K562 (cell line): ENCODE measurements around the gene PRRT1. TPM values are rescaled to one million over a fixed set of nuclear protein-coding genes. Genes with fewer than 3 reads are reported as not detected.
A peak's percentile ranks its signal among the peaks of the same experiment; 100 is the strongest.

ENCODE experiments used
- ATF3 ChIP-seq, 2 experiments: fragments of 450-650 bp in 1 of 2; sonication (generic) in 1 of 2; formaldehyde crosslinking in 1 of 2; IDR thresholded peaks in 1 of 2; conservative IDR thresholded peaks in 1 of 2; 2 replicates each; pipeline versions ENCODE4 v1.6.1 to v1.8.1; 2016 to 2023; ENCODE audit warnings: mild to moderate bottlenecking in 2 of 2, moderate library complexity in 2 of 2, inconsistent platforms in 1 of 2, missing genetic modification reagents in 1 of 2
- ELF2 ChIP-seq: fragments of 250-450 bp; sonication (Bioruptor Pico); IDR thresholded peaks from 2 replicates; pipeline ENCODE4 v1.5.0; 2021; ENCODE audit warnings: mild to moderate bottlenecking
- ERF ChIP-seq: fragments of 450-650 bp; formaldehyde crosslinking; IDR thresholded peaks from 2 replicates; pipeline ENCODE4 v1.4.0; 2020; ENCODE audit warnings: mild to moderate bottlenecking, mixed read lengths
- FOXJ2 ChIP-seq: fragments of 200-800 bp; sonication (Bioruptor generic); IDR thresholded peaks from 2 replicates; pipeline ENCODE4 v1.6.1; 2016; ENCODE audit warnings: missing genetic modification characterization, missing compliant biosample characterization
- HDAC2 ChIP-seq: fragments of 450-650 bp; IDR thresholded peaks from 2 replicates; pipeline ENCODE4 v1.6.1; 2016; ENCODE audit warnings: mild to moderate bottlenecking
- KLF1 ChIP-seq: fragments of 450-650 bp; IDR thresholded peaks from 2 replicates; pipeline ENCODE4 v1.6.1; 2016; ENCODE audit warnings: missing genetic modification characterization, missing compliant biosample characterization
- MCM3 ChIP-seq: fragments of 450-650 bp; IDR thresholded peaks from 2 replicates; pipeline ENCODE4 v1.6.1; 2016
- RREB1 ChIP-seq: fragments of 250-450 bp; sonication (Bioruptor Pico); IDR thresholded peaks from 2 replicates; pipeline ENCODE4 v1.4.0; 2020
- SMARCC2 ChIP-seq: fragments of 450-650 bp; IDR thresholded peaks from 2 replicates; pipeline ENCODE4 v1.6.1; 2017; ENCODE audit warnings: antibody characterized with exemption, moderate library complexity, mild to moderate bottlenecking, low read depth
- XRCC5 ChIP-seq: fragments of 200-400 bp; formaldehyde crosslinking; IDR thresholded peaks from 2 replicates; pipeline ENCODE4 v1.6.1; 2017; ENCODE audit warnings: low read depth, mild to moderate bottlenecking, low read length
- ZBTB2 ChIP-seq: fragments of 450-650 bp; IDR thresholded peaks from 2 replicates; pipeline ENCODE4 v1.6.1; 2016; ENCODE audit warnings: antibody characterized with exemption
- ZBTB26 ChIP-seq: fragments of 450-650 bp; formaldehyde crosslinking; IDR thresholded peaks from 2 replicates; pipeline ENCODE4 v1.4.0; 2022; ENCODE audit warnings: missing genetic modification characterization
- ZKSCAN3 ChIP-seq: fragments of 250-450 bp; sonication (Bioruptor Pico); IDR thresholded peaks from 2 replicates; pipeline ENCODE4 v1.4.0; 2020
- ZNF12 ChIP-seq: sonication (generic); formaldehyde crosslinking; IDR thresholded peaks from 2 replicates; pipeline ENCODE4 v1.4.0; 2020; ENCODE audit warnings: mild to moderate bottlenecking, missing genetic modification reagents
- ZNF165 ChIP-seq: fragments of 250-450 bp; sonication (Bioruptor Pico); IDR thresholded peaks from 2 replicates; pipeline ENCODE4 v1.4.0; 2020; ENCODE audit warnings: borderline replicate concordance
- ZNF584 ChIP-seq: fragments of 200-800 bp; sonication (Bioruptor generic); IDR thresholded peaks from 2 replicates; pipeline ENCODE4 v1.6.1; 2016; ENCODE audit warnings: low read depth, mild to moderate bottlenecking, missing genetic modification characterization, missing compliant biosample characterization
- ZNF586 ChIP-seq: fragments of 450-650 bp; formaldehyde crosslinking; conservative IDR thresholded peaks from 2 replicates; pipeline ENCODE4 v1.4.0; 2020; ENCODE audit warnings: mild to moderate bottlenecking, moderate library complexity
- ZNF696 ChIP-seq: fragments of 250-450 bp; sonication (Bioruptor Pico); conservative IDR thresholded peaks from 2 replicates; pipeline ENCODE4 v1.4.0; 2020; ENCODE audit warnings: mild to moderate bottlenecking, moderate library complexity
- ZNF79 ChIP-seq: fragments of 250-450 bp; sonication (Bioruptor Pico); IDR thresholded peaks from 2 replicates; pipeline ENCODE4 v1.4.0; 2020; ENCODE audit warnings: low read depth, mild to moderate bottlenecking, moderate library complexity
- polyA plus RNA-seq, 8 experiments: library from polyadenylated mRNA; depleted of rRNA in 4 of 8; stranded (reverse) in 5 of 8; unstranded in 3 of 8; fragments of >200 nt; fragmentation: Nextera tagmentation in 2 of 8; fragmentation: Illumina TruSeq in 1 of 8; extraction: Ambion mirVana in 2 of 8; extraction: Trizol in 1 of 8; gene quantifications; 2 replicates each; pipeline versions ENCODE4 v1.2.1 to v1.2.3, GENCODE V29; 2011 to 2014; ENCODE audit warnings: inconsistent platforms in 1 of 8, missing spikeins in 1 of 8
- total RNA-seq, 7 experiments: library from RNA; depleted of rRNA in 6 of 7; stranded (reverse); fragments of >200 nt in 6 of 7; fragmentation: Illumina TruSeq in 2 of 7; extraction: Trizol in 2 of 7; gene quantifications; 2 replicates each; pipeline versions ENCODE4 v1.2.1 to v1.2.3, GENCODE V29; 2011 to 2021; ENCODE audit warnings: low replicate concordance in 1 of 7

Gene PRRT1
- total and polyA plus RNA-seq, 9 of the 15 experiments (the other 6 are each of a cell fraction or from before 2014, with no cell fraction given) = 0.14 to 3.5 (median 0.41) TPM

GRCh38 chr6:32167761-32168262, 16.1 kb upstream of the PRRT1 start (continued):
- TF ChIP-seq RREB1 (CRISPR knock-in tag) (no peak), FOXJ2 (tag) (no peak), SMARCC2 (peak; percentile 90), ZNF696 (CRISPR knock-in tag) (no peak), ZBTB2 (peak; percentile 79), ZBTB26 (CRISPR knock-in tag) (no peak), XRCC5 (peak; percentile 46; the same call in 1 of the 2 replicates), ZNF584 (CRISPR knock-in tag) (no peak), ELF2 (no peak), ZKSCAN3 (CRISPR knock-in tag) (no peak), ZNF165 (CRISPR knock-in tag) (no peak), ZNF586 (CRISPR knock-in tag) (no peak), HDAC2 (peak; percentile 95; the same call in 1 of the 2 replicates), ERF (CRISPR knock-in tag) (no peak; the same call in 1 of the 2 replicates), KLF1 (tag) (no peak), ATF3 (IDR thresholded peaks at IDR 0.05) (no peak), ATF3 (CRISPR knock-in tag; conservative IDR thresholded peaks at IDR 0.05) (no peak), ZNF12 (CRISPR knock-in tag) (no peak), ZNF79 (CRISPR knock-in tag) (no peak), MCM3 (no peak)
